ENCODE measurements around the gene PRG2.
"Not testable (repeated sequence)": the region's sequence is repeated elsewhere in the genome, so short reads cannot be mapped to it uniquely, and the experiment has no call there.

The PRG2 gene

DNA sequence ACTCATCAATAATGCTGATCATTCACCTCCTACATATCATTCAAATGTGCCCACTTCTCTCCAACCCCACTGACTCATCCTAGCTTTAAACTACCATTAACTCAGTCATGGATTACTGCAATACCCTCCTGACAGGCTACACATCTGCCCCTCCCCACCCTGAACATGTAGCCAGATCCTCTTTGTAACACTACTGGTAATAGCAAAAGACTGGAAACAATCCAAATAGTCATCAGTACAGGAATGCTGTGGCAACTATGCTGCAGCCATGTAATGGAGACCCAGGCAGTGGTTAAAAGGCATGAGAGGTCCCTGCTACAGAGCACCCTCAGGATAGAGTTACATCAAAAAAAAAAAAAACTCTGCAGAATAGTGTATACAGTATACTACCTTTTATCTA, 19.8 kb upstream of the PRG2 start:
- no peaks in the 10 kb centered on the region for H3K4me1 ChIP-seq
- no peak overlapping the region for H3K4me3 ChIP-seq
- DNase-seq (ENCODE audit: low spot score in 2 of 2), result no peak
- in situ Hi-C loops (cut with MboI; ENCODE audit: low sequenced_read_pairs), result no loop called here
- no peaks in the 10 kb centered on the region for H3K9me3 ChIP-seq
- peaks cover 21% of the 10 kb centered on the region for H3K36me3 ChIP-seq (replicated peaks)
- H3K27me3 ChIP-seq (ENCODE audit: low read depth), result no peaks in the 10 kb centered on the region

DNA sequence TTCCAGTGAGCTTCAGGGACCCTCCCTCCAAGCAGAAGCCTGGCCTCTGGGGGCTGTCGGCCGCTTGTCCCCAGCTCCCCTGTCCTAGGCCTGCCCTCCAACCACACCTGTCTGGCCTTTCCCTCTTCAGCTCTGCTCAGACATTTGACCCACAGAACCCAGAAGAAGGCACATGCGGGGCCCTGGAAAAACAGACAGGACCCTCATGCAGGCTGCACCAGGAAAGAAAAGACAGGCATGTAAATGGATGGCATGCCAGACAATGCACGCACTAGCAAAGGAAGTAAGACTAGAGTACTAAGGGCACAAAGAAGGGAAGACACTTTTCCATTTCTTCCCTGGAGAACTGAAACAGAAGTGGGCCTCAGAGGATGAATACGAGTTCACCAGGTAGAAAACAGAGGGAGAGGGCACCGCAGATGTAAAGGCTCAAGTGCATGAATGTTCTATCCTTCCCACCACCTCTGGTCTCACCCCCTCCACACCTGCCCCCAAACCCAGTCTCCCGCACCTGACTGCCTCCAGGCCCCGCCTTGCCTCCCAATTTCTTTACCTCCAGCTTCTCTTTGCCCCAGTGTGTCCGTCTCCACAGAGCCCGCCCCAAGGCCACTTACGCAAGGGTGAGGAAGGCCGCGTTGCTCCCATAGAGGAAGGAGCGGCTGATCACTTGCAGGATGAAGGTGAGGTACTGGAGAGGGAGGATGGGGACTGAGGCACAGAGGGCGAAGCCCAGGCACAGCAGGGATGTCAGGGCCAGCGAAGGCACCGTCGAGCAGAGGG, 19.1 kb upstream of the PRG2 start:
- no peaks in the 10 kb centered on the region for H3K9me3 ChIP-seq
- no peaks in the 10 kb centered on the region for H3K4me1 ChIP-seq
- H3K4me3 ChIP-seq, result no peak overlapping the region
- in situ Hi-C loops (cut with MboI; ENCODE audit: low sequenced_read_pairs), result no loop called here
- H3K27me3 ChIP-seq (ENCODE audit: low read depth), result no peaks in the 10 kb centered on the region
- DNase-seq (ENCODE audit: low spot score in 2 of 2), result no peak
- peaks cover 21% of the 10 kb centered on the region for H3K36me3 ChIP-seq (replicated peaks)

DNA sequence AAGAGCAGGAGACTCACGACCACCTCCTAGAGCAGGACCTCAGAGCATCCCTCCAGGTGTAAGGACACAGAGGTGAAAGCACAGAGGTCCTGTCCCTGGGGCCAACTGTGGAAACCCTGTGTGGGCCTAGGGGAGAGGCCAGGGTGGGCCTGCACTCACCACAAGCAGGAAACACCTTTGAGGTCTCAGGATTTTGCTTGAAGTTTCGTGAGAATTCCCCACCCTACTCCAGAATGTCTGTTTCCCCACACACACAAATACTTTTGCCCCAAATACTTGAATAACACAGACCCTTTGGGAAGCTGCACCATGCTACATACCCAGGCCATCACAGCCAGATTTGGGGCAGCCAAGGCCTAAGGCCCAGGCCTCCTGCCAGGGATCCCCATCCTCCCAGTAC, 18.3 kb upstream of the PRG2 start:
- DNase-seq (ENCODE audit: low spot score in 2 of 2), result no peak
- Histone ChIP-seq H3K36me3 (replicated peaks) (peaks cover 21% of the 10 kb centered on the region), H3K4me1 (no peaks in the 10 kb centered on the region), H3K9me3 (no peaks in the 10 kb centered on the region), H3K27me3 (ENCODE audit: low read depth) (no peaks in the 10 kb centered on the region), H3K4me3 (no peak overlapping the region)
- in situ Hi-C loops (cut with MboI; ENCODE audit: low sequenced_read_pairs), result no loop called here

GRCh38 chr11:57407941-57408475, 17.6 kb upstream of the PRG2 start:
- Histone ChIP-seq H3K4me1 (no peaks in the 10 kb centered on the region), H3K27me3 (ENCODE audit: low read depth) (no peaks in the 10 kb centered on the region), H3K36me3 (replicated peaks) (peaks cover 21% of the 10 kb centered on the region), H3K9me3 (no peaks in the 10 kb centered on the region), H3K4me3 (no peak overlapping the region)
- in situ Hi-C loops (cut with MboI; ENCODE audit: low sequenced_read_pairs), result no loop called here
- no peak for DNase-seq (ENCODE audit: low spot score in 2 of 2)

GRCh38 chr11:57407010-57407920, 16.8 kb upstream of the PRG2 start:
- peaks cover 21% of the 10 kb centered on the region for H3K36me3 ChIP-seq (replicated peaks)
- DNase-seq (ENCODE audit: low spot score in 2 of 2), result no peak
- no peaks in the 10 kb centered on the region for H3K4me1 ChIP-seq
- H3K27me3 ChIP-seq (ENCODE audit: low read depth), result no peaks in the 10 kb centered on the region
- H3K9me3 ChIP-seq, result no peaks in the 10 kb centered on the region
- in situ Hi-C loops (cut with MboI; ENCODE audit: low sequenced_read_pairs), result no loop called here
- H3K4me3 ChIP-seq, result no peak overlapping the region

DNA sequence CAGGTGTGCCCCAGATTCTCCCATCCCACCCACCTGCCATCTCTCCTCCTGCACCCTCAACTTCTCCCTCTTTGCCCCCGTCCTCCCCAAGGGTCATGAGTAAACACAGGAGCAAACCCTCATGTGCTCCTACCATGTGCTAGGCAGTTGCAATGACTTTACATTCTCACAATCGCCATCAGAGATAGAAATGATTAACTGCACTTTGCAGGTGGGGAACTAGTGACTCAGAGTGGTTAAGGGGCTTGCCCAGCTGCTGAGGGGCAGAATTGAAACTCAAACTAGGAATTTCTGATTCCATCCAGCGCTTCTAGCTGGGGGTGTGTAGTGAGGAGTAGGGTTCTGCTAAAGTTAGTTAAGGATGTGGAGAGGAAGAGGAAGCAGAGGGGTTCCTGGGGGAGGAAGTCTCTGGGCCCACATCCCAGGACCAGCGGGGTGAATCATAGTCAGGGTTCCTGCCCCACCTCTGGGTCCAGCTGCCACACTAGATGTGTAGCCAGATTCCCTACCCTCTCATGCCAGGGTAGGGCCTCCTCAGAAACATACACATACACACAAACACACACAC, 16.0 kb upstream of the PRG2 start:
- Histone ChIP-seq H3K27me3 (ENCODE audit: low read depth) (no peaks in the 10 kb centered on the region), H3K36me3 (replicated peaks) (peaks cover 16% of the 10 kb centered on the region), H3K9me3 (no peaks in the 10 kb centered on the region), H3K4me1 (no peaks in the 10 kb centered on the region), H3K4me3 (no peak overlapping the region)
- in situ Hi-C loops (cut with MboI; ENCODE audit: low sequenced_read_pairs), result no loop called here
- DNase-seq (ENCODE audit: low spot score in 2 of 2), result no peak

GRCh38 chr11:57405271-57405860, 14.9 kb upstream of the PRG2 start:
- in situ Hi-C loops (cut with MboI; ENCODE audit: low sequenced_read_pairs), result no loop called here
- H3K27me3 ChIP-seq (ENCODE audit: low read depth), result no peaks in the 10 kb centered on the region
- H3K4me3 ChIP-seq, result no peak overlapping the region
- H3K36me3 ChIP-seq (replicated peaks), result peaks cover 11% of the 10 kb centered on the region; the same call in 1 of the 2 replicates
- DNase-seq (ENCODE audit: low spot score in 2 of 2), result no peak
- H3K9me3 ChIP-seq, result no peaks in the 10 kb centered on the region
- no peaks in the 10 kb centered on the region for H3K4me1 ChIP-seq

DNA sequence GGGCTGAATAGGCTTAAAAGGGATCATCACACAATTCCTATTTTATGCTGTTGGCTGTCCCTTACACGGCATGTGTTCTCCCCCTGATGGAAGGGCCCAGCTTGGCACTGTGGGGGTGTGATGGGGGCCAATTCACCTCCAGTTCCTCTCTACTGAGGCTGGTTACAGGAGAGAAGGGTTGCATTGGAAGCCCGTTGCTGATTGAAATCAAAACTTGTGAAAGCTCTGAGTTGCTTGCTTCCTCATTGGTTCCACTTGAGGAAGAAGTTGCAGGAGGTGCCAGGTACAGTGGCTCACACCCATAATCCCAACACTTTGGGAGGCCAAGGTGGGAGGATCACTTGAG, 13.3 kb upstream of the PRG2 start:
- Histone ChIP-seq H3K4me1 (no peaks in the 10 kb centered on the region), H3K27me3 (ENCODE audit: low read depth) (no peaks in the 10 kb centered on the region), H3K4me3 (no peak overlapping the region), H3K9me3 (no peaks in the 10 kb centered on the region), H3K36me3 (replicated peaks) (peaks cover 11% of the 10 kb centered on the region; the same call in 1 of the 2 replicates)
- no peak for DNase-seq (ENCODE audit: low spot score in 2 of 2)
- in situ Hi-C loops (cut with MboI; ENCODE audit: low sequenced_read_pairs), result no loop called here

DNA sequence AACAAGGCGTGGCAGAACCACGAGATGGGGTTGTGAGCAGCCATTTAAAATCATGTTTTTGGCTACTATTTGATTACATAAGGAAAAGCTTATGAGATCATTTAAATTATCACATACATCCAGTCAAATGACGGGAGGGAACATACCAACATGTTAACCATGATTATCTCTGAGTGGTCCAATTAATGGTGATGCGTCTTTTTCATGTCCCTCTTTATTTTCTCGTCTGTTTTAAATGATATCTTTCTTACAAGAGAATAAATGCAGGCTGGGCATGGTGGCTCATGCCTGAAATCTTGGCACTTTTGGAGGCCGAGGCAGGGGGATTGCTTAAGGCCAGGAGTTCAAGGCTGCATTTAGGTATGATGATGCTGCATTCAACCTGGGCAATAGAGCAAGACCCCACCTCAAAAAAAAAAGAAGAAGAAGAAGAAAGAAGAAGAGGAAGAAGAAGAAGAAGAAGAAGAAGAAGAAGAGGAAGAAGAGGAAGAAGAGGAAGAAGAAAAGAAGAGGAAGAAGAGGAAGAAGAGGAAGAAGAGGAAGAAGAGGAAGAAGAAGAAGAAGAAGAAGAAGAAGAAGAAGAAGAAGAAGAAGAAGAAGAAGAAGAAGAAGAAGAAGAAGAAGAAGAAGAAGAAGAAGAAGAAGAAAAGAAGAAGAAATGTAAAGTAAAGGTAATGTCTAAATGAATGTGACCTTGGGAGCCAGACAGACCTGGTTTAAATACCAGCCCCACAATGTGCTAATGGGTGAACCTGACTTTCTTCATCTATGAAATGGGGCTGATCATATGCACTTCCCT, 12.8 kb upstream of the PRG2 start:
- DNase-seq (ENCODE audit: low spot score in 2 of 2), result not testable (repeated sequence)

DNA sequence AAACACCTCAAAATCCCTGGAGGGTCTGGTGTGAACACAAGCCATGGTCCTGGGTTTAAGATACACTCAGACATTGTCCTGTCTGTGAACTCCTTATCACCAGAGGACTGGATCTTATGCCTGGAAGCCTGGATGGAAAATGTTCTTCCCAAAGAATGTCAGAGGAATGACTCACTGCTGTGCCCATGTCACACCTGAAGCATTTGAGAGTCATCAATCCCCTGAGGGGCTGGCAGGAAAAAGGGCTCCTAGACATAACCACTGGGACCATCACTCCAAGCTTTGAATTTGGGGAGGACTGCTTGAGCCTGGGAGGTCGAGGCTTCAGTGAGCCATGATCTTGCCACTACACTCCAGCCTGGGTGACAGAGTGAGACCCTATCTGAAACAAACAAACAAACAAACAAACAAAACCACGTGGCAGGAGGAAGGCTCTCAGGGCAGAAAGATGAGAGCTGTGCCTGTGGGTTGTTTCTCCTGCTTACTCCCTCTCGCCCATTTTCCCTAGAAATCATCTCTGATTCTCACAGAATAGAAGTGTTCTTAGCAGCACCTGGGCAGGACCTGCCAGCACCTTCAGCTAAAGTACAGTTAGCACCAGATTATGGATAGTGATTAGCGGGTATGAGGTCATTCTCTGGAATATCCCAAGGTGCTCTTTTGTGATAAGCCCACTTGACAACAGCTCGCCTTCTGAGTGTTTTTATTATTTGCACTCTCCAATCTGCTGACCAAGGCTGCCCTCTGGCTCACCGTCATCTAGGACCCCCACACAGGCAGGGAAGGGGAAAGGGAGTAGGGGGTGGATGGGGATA, 11.9 kb upstream of the PRG2 start:
- DNase-seq (ENCODE audit: low spot score in 2 of 2), result no peak
- Histone ChIP-seq H3K27me3 (ENCODE audit: low read depth) (no peaks in the 10 kb centered on the region), H3K36me3 (replicated peaks) (peaks cover 4% of the 10 kb centered on the region; the same call in 1 of the 2 replicates), H3K9me3 (no peaks in the 10 kb centered on the region), H3K4me3 (no peak overlapping the region), H3K4me1 (no peaks in the 10 kb centered on the region)
- in situ Hi-C loops (cut with MboI; ENCODE audit: low sequenced_read_pairs), result no loop called here

More for the DNA sequence above, 12.8 kb upstream of the PRG2 start:
- H3K27me3 ChIP-seq (ENCODE audit: low read depth); H3K4me1 ChIP-seq; H3K4me3 ChIP-seq; H3K9me3 ChIP-seq; in situ Hi-C loops (cut with MboI; ENCODE audit: low sequenced_read_pairs): not testable (repeated sequence)
- H3K36me3 ChIP-seq (replicated peaks), result peaks cover 11% of the 10 kb centered on the region; the same call in 1 of the 2 replicates

DNA sequence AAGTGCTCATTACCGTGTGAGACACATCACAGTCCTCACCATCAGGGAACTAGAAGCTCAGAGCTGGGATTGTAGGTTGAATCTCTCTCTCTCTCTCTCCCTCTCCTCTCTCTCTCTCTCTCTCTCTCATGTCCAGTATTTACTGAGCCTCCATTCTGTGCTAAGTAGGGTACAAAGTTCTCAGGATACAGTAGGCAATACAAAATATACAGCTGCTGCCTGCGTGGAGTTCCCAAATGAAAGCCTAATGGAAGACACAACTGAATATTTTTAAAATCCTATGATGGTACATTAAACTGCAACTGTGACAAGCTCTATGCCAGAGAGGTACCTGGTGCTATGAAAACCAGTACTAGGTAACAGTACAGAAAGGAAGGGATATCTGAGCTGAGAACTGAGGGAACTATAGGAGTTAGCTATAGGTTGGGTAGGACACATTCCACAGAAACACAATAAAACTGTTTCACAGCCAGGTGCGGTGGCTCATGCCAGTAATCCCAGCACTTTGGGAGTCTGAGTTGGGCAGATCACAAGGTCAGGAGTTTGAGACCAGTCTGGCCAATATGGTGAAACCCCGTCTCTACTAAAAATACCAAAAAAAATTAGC, 9.6 kb upstream of the PRG2 start:
- H3K4me1 ChIP-seq, result no peaks in the 10 kb centered on the region
- H3K36me3 ChIP-seq (replicated peaks), result no peaks in the 10 kb centered on the region
- no peak for DNase-seq (ENCODE audit: low spot score in 2 of 2)
- no peaks in the 10 kb centered on the region for H3K9me3 ChIP-seq
- H3K27me3 ChIP-seq (ENCODE audit: low read depth), result no peaks in the 10 kb centered on the region
- no peak overlapping the region for H3K4me3 ChIP-seq
- in situ Hi-C loops (cut with MboI; ENCODE audit: low sequenced_read_pairs), result no loop called here

DNA sequence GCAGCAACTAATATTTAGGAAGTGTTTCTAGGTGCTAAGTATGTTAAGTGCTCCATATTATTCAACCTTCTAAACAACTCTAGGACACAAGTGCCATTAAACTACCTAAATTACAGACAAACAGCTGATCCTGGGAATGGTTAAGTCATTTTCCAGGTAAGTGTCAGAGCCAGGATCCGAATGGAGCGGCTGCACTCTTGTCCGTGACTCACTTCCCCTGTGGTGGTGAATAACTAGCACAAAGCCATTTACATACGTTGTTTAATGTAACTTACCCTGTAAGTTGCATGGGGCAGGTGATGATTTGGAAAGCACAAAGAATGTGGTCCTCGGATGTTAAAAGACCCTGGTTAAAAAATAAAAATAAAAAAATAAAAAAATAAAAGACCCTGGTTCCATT, 8.8 kb upstream of the PRG2 start:
- Histone ChIP-seq H3K4me1 (no peaks in the 10 kb centered on the region), H3K36me3 (replicated peaks) (no peaks in the 10 kb centered on the region), H3K27me3 (ENCODE audit: low read depth) (no peaks in the 10 kb centered on the region), H3K9me3 (no peaks in the 10 kb centered on the region), H3K4me3 (no peak overlapping the region)
- no peak for DNase-seq (ENCODE audit: low spot score in 2 of 2)
- in situ Hi-C loops (cut with MboI; ENCODE audit: low sequenced_read_pairs), result no loop called here
